GM18868 (cell line): ENCODE data around the gene AK5.

ENCODE experiments used
- ATAC-seq: cut with Tn5 transposase; IDR thresholded peaks from one replicate; pipeline ENCODE4 v1.9.1; 2021; ENCODE audit warnings: mild to moderate bottlenecking, moderate library complexity; ENCODE audit not compliant: unreplicated experiment

The AK5 gene

DNA sequence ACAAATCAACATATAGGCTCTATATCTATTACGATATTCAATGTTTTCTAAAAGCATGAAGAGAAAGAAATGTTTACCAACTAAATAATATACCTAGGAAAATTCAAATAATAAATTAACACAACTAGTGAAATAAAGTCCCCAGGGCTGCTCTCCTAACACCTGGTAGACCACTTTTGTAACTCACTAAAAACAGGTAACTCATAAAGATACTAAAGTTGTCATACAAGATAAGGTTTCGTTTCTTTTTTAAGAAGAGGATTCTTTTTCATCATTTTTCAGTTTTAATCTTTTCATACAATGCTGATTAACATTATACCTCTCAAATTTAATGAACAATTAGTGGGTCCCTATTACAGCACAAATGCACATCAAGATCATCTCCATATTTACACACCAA, 301.7 kb downstream of the AK5 start:
- peak; percentile 57 for ATAC-seq

DNA sequence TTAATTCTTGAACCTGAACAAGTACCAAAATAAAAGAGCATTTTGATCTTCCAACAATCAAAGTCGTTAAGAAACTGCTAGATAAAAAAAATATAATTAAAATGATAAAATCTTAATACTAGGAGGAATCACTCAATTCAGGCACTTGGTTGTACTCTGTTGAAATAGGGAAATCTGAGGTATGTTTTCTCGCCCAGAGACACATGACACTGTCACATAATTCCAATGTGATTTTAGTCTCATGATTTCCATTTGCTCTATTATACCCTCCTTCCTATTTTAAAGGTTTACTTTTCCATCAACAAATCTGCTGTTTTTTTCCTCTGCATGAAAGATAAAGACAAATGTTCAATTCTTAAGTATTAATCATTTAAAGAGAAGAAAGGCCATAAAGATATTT, 303.1 kb downstream of the AK5 start:
- no peak for ATAC-seq

GRCh38 chr1:77585610-77586314, 303.9 kb downstream of the AK5 start:
- no peak for ATAC-seq

DNA sequence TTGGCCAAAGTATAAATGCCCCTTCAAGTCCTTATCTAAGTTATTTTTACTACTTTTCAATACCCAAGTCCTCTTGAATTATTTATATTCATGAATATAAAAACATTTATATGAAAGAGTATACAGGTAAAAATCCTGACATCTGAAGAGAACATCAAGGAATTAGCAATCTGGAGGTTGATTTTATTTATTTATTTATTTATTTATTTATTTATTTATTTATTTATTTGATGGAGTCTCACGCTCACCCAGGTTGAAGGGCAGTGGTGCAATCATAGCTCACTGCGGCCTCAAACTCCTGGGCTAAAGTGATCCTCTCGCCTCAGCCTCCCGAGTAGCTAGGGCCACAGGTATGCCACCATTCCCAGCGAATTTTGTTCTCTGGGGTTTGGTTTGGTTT, 307.4 kb downstream of the AK5 start:
- no peak for ATAC-seq

- ATAC-seq, result no peak
Observed at GRCh38 chr1:77590651-77591050, 308.8 kb downstream of the AK5 start.

- ATAC-seq, result no peak
Observed at GRCh38 chr1:77592906-77593305, 311.1 kb downstream of the AK5 start.

GRCh38 chr1:77594366-77595112, 312.7 kb downstream of the AK5 start:
- peak; percentile 87 for ATAC-seq

- no peak for ATAC-seq
Observed at GRCh38 chr1:77597310-77597709, 315.5 kb downstream of the AK5 start.

- ATAC-seq, result no peak
Observed at GRCh38 chr1:77605246-77606026, 323.6 kb downstream of the AK5 start.

DNA sequence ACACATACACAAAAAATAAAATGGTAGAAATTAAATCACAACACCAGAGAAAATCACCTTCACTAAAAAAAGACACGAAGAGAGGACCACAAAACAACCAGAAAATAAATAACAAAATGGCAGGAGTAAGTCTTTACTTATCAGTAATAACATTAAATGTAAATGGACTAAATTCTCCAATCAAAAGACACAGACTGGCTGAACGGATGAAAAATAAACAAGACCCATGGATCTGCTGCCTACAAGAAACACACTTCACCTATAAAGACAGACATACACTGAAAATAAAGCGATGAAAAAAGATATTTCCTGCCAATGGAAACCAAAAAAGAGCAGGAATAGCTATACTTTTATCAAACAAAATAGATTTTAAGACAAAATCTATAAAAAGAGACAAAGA, 327.1 kb downstream of the AK5 start:
- no peak for ATAC-seq
